GM12872 (cell line): ENCODE measurements around the gene SH2D1A.

Source experiments
- TF ChIP-seq, protein P1 (sequence below): IDR thresholded peaks from 3 replicates; pipeline ENCODE4 v1.5.1; 2011; ENCODE audit warnings: low read depth, mild to moderate bottlenecking, low read length, moderate library complexity; ENCODE audit not compliant: insufficient read depth

SH2D1A gene

DNA sequence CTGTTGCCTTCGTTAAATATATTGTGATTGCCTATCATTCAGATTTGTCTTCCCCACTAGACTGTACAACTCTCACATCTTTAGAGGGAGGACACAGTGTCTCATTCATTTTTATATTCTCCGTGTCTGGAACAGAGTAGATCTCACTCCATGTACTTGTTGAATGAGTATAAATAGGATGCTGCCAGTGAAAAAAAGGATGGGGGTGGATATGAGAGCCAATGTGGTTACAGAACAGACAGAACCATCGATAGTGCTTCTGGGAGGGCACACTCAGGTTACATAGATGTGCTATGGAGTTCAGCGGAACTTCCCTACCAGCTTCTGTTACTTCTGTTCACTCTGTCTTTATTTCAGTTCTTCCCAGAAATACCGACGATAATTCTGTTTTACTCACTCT lies 66.9 kb downstream of the SH2D1A start:
- TF ChIP-seq, protein P1, sequence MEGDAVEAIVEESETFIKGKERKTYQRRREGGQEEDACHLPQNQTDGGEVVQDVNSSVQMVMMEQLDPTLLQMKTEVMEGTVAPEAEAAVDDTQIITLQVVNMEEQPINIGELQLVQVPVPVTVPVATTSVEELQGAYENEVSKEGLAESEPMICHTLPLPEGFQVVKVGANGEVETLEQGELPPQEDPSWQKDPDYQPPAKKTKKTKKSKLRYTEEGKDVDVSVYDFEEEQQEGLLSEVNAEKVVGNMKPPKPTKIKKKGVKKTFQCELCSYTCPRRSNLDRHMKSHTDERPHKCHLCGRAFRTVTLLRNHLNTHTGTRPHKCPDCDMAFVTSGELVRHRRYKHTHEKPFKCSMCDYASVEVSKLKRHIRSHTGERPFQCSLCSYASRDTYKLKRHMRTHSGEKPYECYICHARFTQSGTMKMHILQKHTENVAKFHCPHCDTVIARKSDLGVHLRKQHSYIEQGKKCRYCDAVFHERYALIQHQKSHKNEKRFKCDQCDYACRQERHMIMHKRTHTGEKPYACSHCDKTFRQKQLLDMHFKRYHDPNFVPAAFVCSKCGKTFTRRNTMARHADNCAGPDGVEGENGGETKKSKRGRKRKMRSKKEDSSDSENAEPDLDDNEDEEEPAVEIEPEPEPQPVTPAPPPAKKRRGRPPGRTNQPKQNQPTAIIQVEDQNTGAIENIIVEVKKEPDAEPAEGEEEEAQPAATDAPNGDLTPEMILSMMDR = no peak

DNA sequence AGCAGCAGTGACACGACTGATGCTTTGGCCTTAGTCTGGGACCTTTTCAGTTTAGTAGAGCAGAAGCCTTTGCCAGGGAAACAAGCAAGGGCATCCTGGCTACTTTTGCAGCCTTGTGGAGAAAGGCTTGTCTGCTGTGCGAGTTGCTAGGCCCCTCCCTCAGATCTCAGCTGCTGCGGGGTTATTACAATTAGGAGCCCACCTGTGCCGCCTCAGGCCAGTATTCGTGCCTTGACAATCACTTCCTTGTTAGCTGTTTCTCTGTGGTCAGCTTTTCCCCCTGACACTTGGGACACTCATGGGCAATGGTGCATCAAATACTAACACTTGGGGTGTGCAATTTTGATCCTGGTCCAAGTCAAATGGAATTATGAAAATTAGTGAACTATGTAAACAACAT lies 67.9 kb downstream of the SH2D1A start:
- TF ChIP-seq, protein P1 = no peak

DNA sequence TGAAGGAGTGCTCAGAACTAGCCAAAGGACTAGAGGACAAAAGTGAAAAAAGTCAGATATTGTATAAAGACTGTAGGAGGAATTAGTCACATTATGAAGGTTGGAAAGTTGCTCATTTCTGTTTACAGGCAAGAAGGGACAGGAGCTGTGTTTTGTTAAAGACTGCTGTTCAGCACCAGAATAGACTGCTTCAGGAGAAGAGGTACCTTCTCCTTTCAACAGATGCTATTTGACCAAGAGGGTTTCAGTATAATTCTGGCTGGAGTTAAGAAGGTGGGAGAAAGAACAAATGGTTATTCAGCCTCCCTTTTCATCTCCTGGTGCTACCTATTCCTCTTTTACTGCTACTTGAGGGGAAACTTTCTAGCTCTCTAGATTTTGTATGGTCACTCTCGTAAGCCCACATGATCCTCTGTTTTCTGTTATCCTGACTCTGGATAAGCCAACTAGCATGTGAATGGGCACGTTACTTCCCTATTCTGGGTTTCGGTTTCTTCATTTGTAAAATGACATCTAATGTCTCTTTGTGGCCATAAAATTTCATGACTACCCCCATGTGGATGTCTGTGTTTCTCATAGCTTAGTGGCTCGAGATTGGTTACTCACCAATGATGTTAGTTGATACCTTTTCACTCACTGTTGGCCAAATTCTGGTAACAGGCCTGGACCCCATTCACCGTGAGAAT lies 68.9 kb downstream of the SH2D1A start:
- TF ChIP-seq, protein P1 = no peak

DNA sequence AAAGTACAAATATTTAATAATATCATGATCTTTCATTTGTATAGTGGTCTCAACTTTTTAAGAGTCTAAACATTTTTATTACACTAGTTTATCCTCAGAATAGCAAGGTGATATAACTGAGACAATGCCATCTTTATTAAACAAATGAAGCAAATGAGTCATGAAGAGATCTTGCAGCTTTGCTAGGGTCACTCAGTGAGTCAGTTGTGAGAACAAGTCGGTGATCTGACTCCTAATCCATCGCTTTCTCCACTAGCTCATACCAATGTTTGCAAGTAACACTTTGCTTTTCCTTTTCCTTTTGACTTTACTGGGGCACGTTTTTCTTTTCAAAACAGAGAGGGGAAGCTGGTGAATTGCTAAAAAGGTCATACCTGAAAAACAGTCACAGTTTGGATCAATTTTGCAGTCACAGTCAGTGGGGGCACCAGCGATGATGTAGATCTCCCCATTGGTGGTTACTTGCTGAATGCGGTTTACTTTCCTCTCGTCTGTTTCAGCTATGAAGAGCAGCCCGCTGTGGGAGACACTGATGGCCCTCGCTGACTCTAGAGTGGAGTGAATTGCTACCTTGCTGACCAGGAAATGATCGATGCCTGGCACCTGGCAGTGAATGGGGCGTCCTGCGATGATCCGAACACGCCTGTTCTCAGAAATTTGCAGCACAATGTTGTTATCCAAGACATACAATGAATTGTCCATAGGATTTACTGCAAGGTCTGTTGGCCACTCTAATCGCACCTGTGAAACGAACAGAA lies 75.7 kb downstream of the SH2D1A start:
- TF ChIP-seq, protein P1 = no peak
